HG03175 (cell line): ENCODE results near the gene NOVA1.

Source experiments
- ATAC-seq: cut with Tn5 transposase; IDR thresholded peaks from one replicate; pipeline ENCODE4 v1.9.1; 2021; ENCODE audit warnings: mild to moderate bottlenecking, moderate library complexity; ENCODE audit not compliant: unreplicated experiment

Gene NOVA1

DNA sequence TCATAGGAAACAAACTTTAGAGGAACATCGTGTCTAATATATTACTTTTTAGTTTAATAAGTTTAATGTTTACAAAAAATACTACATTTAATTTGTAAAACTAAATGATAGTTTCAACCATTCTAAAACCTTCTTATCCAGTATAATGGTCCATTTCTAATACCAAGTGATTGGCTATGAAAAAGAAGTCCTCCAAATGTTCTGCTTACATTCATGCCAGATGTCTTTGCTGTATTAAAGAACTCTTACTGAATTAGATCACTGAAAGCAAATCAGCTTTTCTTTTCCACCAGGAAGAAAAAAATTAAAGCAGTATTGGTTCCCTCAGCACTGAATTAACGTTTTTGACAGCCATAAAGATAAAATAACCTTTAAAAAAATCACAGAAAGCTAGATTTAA, 3.7 kb downstream of the NOVA1 start:
- ATAC-seq = no peak

DNA sequence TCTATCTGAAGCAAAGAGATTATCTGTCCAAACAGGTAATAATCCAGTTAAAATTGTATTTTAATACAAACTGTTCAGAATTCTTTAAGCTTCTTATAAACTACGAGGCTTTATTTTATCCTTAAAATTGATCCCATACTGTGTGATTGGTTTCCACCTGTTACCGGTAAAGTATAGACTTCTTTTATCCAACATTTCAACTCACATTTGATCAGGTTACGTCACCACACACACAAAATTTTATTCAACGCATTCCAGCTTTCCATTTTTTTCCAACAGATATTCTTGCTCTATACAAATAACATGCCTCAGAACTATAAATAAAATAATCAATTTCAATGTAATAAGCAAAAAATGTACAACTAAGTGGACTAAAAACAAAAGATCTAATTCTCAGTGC, 4.5 kb downstream of the NOVA1 start:
- ATAC-seq = no peak

DNA sequence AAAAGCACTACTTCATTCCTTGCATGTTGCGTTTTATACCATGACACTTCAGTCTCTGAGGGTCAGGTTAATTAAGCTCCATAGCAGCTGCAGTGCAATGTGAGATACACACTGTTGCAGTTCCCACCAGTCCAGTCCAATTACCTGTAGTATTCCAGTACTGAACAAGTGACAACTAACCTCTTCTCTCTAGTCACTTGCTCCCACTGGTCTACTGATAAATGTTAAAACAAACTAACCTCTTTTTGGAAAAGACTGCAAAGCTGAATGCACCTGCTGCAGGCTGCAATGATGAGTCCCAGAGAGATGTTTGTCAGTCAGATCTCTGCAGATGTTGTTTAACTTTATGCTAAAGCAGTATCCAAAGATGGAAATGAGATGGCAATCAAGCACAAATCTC, 7.9 kb downstream of the NOVA1 start:
- no peak for ATAC-seq

DNA sequence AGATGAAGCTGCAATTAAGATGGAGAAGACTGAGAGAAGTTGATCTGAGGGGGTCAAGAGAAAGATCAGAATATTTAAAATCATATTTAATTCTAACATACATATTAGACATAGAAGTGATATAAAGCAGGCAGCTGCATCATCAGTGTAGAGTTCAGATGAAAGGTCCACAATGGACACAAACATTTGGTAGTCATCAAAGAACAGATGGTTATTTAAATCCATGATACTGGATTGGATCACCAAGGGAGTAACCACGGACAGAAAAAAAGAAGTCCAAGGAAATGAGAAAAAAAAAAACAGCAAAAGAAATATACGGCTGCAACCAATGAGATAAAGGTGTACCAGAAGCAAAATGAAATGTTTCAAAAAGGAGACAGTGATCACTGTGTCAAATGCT, 20.1 kb downstream of the NOVA1 start:
- ATAC-seq = no peak

- no peak for ATAC-seq
Measured at GRCh38 chr14:26554069-26554772, 43.6 kb downstream of the NOVA1 start.

GRCh38 chr14:26549571-26549970, 48.3 kb downstream of the NOVA1 start:
- ATAC-seq = no peak

GRCh38 chr14:26548406-26548805, 49.4 kb downstream of the NOVA1 start:
- no peak for ATAC-seq

DNA sequence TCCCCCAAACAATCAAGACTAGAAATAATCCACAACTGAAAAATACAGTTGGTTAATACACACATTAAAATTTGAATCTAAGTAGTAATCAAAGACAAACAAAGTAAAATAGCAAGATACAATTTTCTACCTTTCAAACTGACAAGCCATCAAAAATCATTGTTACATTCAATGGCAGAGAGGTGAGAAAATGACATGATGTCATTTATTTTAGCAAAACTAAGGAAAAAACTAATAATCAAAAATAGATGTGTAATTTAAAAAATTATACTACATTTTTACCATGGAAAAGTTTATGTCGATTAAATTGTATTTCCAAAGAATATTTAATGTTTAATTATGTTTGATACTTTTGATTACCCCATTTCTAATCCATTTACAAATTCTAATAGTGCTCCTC, 59.7 kb downstream of the NOVA1 start:
- ATAC-seq = no peak

- ATAC-seq = no peak
Measured at GRCh38 chr14:26531894-26532293, 65.9 kb downstream of the NOVA1 start.

DNA sequence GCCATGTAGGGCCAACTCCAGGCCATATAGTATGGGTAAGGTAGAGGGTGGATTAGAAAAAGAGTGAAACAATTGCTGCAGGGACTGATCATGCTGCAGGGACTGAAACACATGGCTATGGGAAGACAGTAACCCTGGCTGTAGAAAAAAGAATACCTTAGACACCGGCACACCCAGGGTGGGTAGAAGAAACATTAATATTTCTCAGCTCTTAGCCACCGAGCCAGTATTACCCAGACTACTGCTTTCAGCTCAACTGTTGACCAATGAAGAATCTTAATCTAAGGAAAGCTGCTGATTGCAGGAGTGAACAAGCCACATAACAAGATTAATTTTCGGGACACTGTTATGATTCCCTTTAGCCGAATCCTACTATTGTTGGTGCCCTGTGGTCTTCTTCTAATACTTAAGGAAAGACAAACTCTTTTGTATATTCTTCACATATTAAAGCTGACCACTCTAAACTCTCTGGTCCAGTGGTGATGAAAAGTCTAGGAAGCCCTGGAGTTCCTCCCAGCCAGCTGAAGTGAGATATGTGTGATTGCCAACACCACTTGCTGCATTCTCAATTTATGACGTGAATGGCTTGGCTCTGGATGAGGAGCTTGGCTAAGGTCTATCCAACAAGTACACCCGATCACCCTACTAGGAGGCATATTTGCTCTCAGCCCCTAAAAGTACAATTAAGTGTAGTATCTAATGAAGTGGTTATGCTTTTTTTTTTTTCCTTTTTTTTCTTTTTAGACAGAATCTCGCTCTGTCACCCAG, 69.2 kb downstream of the NOVA1 start:
- ATAC-seq = no peak

DNA sequence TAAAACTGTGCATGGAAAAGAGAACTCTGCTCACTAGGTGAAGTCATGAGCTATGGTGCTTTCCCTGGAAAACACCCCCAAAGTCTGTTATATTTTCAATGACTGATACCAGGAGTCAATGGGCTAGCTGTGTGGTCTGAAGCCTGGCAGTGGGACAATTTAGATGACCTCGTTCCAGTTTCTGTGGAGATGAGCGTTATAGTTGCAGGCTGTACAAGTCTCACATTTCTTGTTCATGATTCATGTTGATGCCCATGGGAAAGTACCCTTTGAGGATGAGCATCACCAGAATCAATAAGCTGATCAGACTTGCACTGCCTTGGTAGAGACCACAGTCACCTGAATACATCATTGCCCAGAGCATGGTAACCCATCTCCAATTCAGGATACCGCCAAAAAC, 70.7 kb downstream of the NOVA1 start:
- ATAC-seq = no peak

DNA sequence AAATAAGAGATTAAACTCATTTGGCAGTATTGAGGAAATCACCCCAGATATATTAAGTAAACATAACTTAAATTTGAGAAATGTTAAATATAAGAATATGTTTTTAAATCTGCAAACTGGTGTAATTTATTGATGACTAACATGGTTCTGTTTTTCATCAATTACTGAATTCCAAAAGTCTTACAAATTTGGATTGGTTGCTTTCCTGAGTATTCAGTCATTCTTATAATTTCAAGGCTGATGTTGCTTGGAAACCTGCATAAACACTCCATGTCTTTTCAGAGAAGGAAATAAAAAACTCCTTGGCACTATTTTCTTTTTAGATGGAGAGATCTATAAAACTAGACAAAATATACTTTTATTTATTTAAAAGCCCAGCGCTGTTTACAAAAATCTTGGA, 71.7 kb downstream of the NOVA1 start:
- no peak for ATAC-seq

DNA sequence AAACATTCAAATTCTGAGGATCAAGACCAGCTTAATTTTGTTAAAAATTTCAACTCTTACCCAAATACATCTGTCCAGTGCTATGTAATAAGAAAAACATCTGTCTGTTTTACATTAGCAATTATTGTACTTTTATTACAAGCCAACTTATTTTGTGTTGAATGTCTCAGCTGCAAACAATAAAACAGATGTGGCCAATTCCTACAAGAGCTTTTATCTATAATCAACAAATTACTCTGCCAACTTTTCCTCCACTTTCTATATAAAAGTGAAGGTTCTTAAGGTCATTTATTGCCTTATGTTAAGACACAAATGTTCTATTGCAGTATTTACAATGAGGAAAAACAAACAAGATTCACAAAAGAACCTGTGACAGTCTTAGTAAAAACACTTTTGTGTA, 72.7 kb downstream of the NOVA1 start:
- ATAC-seq = no peak

- ATAC-seq = no peak
Measured at GRCh38 chr14:26522967-26523366, 74.9 kb downstream of the NOVA1 start.

DNA sequence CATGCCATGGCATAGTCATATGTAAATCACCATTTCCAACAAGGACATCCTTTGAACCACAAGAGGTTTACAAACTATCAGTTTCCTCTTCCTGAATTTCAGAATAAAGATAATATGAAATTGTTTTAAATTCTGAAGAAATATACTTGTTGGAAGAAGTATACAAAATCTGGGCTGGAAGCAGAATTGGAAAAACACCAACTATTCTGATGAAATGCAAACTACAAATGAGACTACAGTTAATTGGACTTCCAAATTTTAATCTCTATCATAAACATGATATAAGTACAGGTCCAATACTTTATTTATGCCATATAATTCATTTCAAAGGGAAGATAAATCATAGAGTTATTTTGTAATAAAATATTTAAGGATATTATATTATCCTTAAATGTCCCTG, 80.1 kb downstream of the NOVA1 start:
- no peak for ATAC-seq

- no peak for ATAC-seq
Measured at GRCh38 chr14:26500028-26500427, 97.8 kb downstream of the NOVA1 start.

DNA sequence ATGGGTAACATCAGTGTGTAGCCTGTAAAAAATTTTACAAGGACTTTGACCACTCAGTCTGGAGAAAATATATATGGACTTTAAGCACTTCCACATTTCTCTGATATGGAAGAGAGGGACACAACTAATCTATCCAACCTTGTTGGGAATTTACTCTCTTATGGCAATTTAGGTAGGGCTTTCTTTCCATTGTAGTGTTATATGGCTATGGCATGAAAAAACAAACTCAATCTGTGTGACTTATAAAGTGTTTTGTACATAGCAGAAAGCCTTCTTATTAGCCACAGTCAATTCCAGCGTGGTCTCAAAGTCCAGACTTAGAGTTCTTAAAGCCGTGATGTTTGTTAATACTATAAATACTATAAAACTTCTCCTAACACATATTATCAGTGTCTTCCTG, 98.3 kb downstream of the NOVA1 start:
- no peak for ATAC-seq

GRCh38 chr14:26486922-26487321, 110.9 kb downstream of the NOVA1 start:
- ATAC-seq = no peak

GRCh38 chr14:26484562-26484961, 113.3 kb downstream of the NOVA1 start:
- ATAC-seq = no peak

GRCh38 chr14:26478967-26479366, 118.9 kb downstream of the NOVA1 start:
- no peak for ATAC-seq

GRCh38 chr14:26466862-26467261, 131.0 kb downstream of the NOVA1 start:
- no peak for ATAC-seq

DNA sequence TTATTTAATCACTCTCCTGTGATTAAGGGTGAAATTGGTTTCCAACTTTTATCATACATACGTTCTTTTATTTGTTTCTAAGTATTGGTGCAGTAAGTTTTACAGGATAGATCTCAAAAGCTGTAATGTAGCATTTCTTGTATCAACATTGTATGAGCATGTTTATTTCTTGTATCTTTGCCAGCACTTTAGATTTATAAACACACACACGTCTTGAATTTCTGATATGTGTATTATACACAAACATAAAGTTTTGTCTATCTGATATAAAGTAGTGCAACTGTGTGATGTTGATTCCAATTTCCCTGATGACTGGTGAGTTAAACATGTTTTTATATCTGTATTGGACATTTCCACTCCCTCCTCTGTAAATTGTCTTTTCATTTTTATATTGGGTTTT, 134.7 kb downstream of the NOVA1 start:
- ATAC-seq = no peak

- no peak for ATAC-seq
Measured at GRCh38 chr14:26454105-26454504, 143.7 kb downstream of the NOVA1 start.
